Left kidney (tissue), 1 donor: ENCODE measurements around the gene MSTO1. TPM values are rescaled to one million over a fixed set of nuclear protein-coding genes. Genes with fewer than 3 reads are reported as not detected.

ENCODE experiments used
- polyA plus RNA-seq: library from polyadenylated mRNA; unstranded; fragments of 120-200 nt; gene quantifications from one replicate; pipeline ENCODE4 v1.2.1, GENCODE V29; 2013; ENCODE audit not compliant: insufficient read length

MSTO1 gene
- polyA plus RNA-seq, 1 donor: 70.0 TPM

Other genes starting within 250 kb of the MSTO1 start
- gene ASH1L, start 47.4 kb upstream of the MSTO1 start, polyA plus RNA-seq: 55.2 TPM
- 82.9 TPM for gene YY1AP1, start 78.6 kb downstream of the MSTO1 start, polyA plus RNA-seq
- 153 TPM for gene DAP3, start 78.9 kb downstream of the MSTO1 start, polyA plus RNA-seq
- gene GON4L, start 247.0 kb downstream of the MSTO1 start, polyA plus RNA-seq: 78.4 TPM
- gene SYT11, start 249.3 kb downstream of the MSTO1 start, polyA plus RNA-seq: 21.7 TPM